BJ (cell line): ENCODE data around the gene H3-3A. TPM values are rescaled to one million over a fixed set of nuclear protein-coding genes. Genes with fewer than 3 reads are reported as not detected.

Source experiments
- CTCF ChIA-PET: fragments of 350-600 bp; formaldehyde crosslinking; extraction: SDS; loops from one replicate; lab custom pipeline; 2021; ENCODE audit warnings: antibody characterized with exemption, inconsistent platforms; lab: Yijun Ruan, JAX
- POLR2A ChIA-PET: fragments of 300-600 bp; sonication (Branson Sonifier 250); formaldehyde crosslinking; extraction: SDS; loops from one replicate; lab custom pipeline; 2021; ENCODE audit warnings: antibody characterized with exemption; lab: Charles Lee
- DNase-seq: peaks from one replicate; pipeline ENCODE4 v3.0.0-alpha.2; 2011; ENCODE audit warnings: low read depth
- H3K27me3 ChIP-seq: 2 replicates; pipeline ENCODE4 v1.6.0; 2011; ENCODE audit warnings: low read length; ENCODE audit not compliant: control insufficient read depth, insufficient read depth
- H3K36me3 ChIP-seq: 2 replicates; pipeline ENCODE4 v1.5.1; 2011; ENCODE audit warnings: low read length; ENCODE audit not compliant: control insufficient read depth, insufficient read depth
- H3K4me3 ChIP-seq: 2 replicates; pipeline ENCODE4 v1.5.1; 2011; ENCODE audit warnings: low read depth, mild to moderate bottlenecking, control low read depth, low read length
- polyA plus RNA-seq: library from polyadenylated mRNA; depleted of rRNA; stranded (reverse); fragments of >200 nt; gene quantifications from 2 replicates; pipeline ENCODE4 v1.2.3, GENCODE V29; 2011
- TF ChIP-seq, protein P1 (sequence below): IDR thresholded peaks from 2 replicates; pipeline ENCODE4 v1.5.1; 2011; ENCODE audit warnings: low read depth, mild to moderate bottlenecking, control low read depth, inconsistent platforms, low read length, moderate library complexity; ENCODE audit not compliant: insufficient read depth

H3-3A gene
- polyA plus RNA-seq, 1 experiment: 164 TPM

- no peaks in the 10 kb centered on the region for H3K27me3 ChIP-seq
- peaks cover 3% of the 10 kb centered on the region; the same call in 1 of the 2 replicates for H3K36me3 ChIP-seq
- TF ChIP-seq, protein P1, sequence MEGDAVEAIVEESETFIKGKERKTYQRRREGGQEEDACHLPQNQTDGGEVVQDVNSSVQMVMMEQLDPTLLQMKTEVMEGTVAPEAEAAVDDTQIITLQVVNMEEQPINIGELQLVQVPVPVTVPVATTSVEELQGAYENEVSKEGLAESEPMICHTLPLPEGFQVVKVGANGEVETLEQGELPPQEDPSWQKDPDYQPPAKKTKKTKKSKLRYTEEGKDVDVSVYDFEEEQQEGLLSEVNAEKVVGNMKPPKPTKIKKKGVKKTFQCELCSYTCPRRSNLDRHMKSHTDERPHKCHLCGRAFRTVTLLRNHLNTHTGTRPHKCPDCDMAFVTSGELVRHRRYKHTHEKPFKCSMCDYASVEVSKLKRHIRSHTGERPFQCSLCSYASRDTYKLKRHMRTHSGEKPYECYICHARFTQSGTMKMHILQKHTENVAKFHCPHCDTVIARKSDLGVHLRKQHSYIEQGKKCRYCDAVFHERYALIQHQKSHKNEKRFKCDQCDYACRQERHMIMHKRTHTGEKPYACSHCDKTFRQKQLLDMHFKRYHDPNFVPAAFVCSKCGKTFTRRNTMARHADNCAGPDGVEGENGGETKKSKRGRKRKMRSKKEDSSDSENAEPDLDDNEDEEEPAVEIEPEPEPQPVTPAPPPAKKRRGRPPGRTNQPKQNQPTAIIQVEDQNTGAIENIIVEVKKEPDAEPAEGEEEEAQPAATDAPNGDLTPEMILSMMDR: peak; percentile 74
- peak overlapping the region; percentile 55 for H3K4me3 ChIP-seq
- ChIA-PET POLR2A (no interaction called here), CTCF (interaction anchor here (0.5 to 3.2 kb wide), 43 partner anchors 9 to 1706 kb away, joined by 3 to 52 read pairs (median 4); no protein-coding TSS in a partner anchor)
- DNase-seq: no peak
Observed at GRCh38 chr1:226063977-226064815, 1.7 kb downstream of the H3-3A start.

- ChIA-PET POLR2A (interaction anchor here (0.6 kb wide), 1 partner anchor 15 kb away, joined by 5 read pairs; no protein-coding TSS in a partner anchor), CTCF (interaction anchor here (0.5 to 3.2 kb wide), 35 partner anchors 9 to 634 kb away, joined by 3 to 52 read pairs (median 4); no protein-coding TSS in a partner anchor)
- no peak for DNase-seq
- TF ChIP-seq, protein P1: peak; percentile 80
- no peaks in the 10 kb centered on the region for H3K27me3 ChIP-seq
- H3K4me3 ChIP-seq: peak overlapping the region; percentile 55
- H3K36me3 ChIP-seq: peaks cover 3% of the 10 kb centered on the region; the same call in 1 of the 2 replicates
Observed at GRCh38 chr1:226064816-226065248, 2.3 kb downstream of the H3-3A start.

DNA sequence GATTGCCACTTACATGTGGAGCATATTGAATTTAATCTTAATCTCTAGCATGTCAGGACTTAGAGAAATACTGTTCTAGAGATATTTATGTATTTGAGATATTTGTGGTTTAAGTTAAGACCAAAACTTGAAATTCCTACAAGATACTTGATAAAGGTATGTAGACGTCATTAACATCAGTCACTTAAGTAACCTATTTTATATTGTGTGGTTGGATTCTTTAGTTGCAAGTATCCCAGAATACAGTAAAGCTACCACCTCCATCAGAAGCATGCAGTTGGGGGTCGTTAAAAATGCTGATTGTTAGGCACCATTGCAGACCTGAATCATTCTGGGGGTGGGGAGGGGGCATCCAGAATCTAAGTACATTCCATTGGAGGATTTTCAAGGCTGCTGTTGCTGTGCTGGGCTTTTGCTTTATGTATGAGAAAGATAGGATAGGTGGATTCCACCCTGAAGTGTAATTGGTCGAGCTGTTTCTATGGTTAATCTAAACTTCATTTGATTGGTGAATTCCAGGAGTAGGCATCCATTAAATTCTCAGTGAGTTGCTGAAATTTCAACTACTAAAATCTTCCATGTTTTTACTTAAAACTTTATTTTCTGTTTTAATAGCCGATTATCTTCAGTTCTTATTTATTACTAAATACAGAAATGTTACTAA, 4.0 kb downstream of the H3-3A start:
- peaks cover 3% of the 10 kb centered on the region; the same call in 1 of the 2 replicates for H3K36me3 ChIP-seq
- ChIA-PET CTCF (interaction anchor here (0.9 to 3.2 kb wide), 5 partner anchors 11 to 58 kb away, joined by 3 to 52 read pairs (median 5); no protein-coding TSS in a partner anchor), POLR2A (no interaction called here)
- no peak overlapping the region for H3K4me3 ChIP-seq
- H3K27me3 ChIP-seq: no peaks in the 10 kb centered on the region
- TF ChIP-seq, protein P1: no peak
- no peak for DNase-seq

GRCh38 chr1:226069811-226070489, 7.4 kb downstream of the H3-3A start:
- Histone ChIP-seq H3K36me3 (peaks cover 4% of the 10 kb centered on the region; the same call in 1 of the 2 replicates), H3K4me3 (no peak overlapping the region), H3K27me3 (no peaks in the 10 kb centered on the region)
- CTCF ChIA-PET: interaction anchor here (1.4 to 1.5 kb wide), 2 partner anchors 13 to 51 kb away, joined by 3 to 8 read pairs; no protein-coding TSS in a partner anchor
- DNase-seq: no peak
- TF ChIP-seq, protein P1: no peak
- POLR2A ChIA-PET: interaction anchor here (1.1 kb wide), 1 partner anchor 8 kb away, joined by 4 read pairs; no protein-coding TSS in a partner anchor
